ENCODE results near the gene GGT1.
A peak's percentile ranks its signal among the peaks of the same experiment; 100 is the strongest.
"Not testable (repeated sequence)": the region's sequence is repeated elsewhere in the genome, so short reads cannot be mapped to it uniquely, and the experiment has no call there.

GGT1 gene

GRCh38 chr22:24584166-24584790 is 18.7 kb upstream of the GGT1 start:
- no peak for DNase-seq (ENCODE audit: low spot score)

GRCh38 chr22:24584871-24585411 is 18.1 kb upstream of the GGT1 start:
- no peak for DNase-seq (ENCODE audit: low spot score)

- DNase-seq (ENCODE audit: low spot score), result no peak
Observed at GRCh38 chr22:24585461-24585860, 17.5 kb upstream of the GGT1 start.

GRCh38 chr22:24585927-24586546 is 17.0 kb upstream of the GGT1 start:
- no peak for DNase-seq (ENCODE audit: low spot score)

GRCh38 chr22:24587251-24587650 is 15.7 kb upstream of the GGT1 start:
- DNase-seq (ENCODE audit: low spot score), result no peak

- no peak for DNase-seq (ENCODE audit: low spot score)
Observed at GRCh38 chr22:24587948-24588347, 15.0 kb upstream of the GGT1 start.

- DNase-seq (ENCODE audit: low spot score), result no peak
Observed at GRCh38 chr22:24588381-24588756, 14.6 kb upstream of the GGT1 start.

- DNase-seq (ENCODE audit: low spot score), result no peak
Observed at GRCh38 chr22:24588757-24589481, 14.1 kb upstream of the GGT1 start.

- DNase-seq (ENCODE audit: low spot score), result no peak
Observed at GRCh38 chr22:24589518-24590030, 13.4 kb upstream of the GGT1 start.

GRCh38 chr22:24590596-24591173 is 12.3 kb upstream of the GGT1 start:
- no peak for DNase-seq (ENCODE audit: low spot score)

GRCh38 chr22:24591286-24591830 is 11.6 kb upstream of the GGT1 start:
- DNase-seq (ENCODE audit: low spot score), result no peak

- peak; percentile 69 for DNase-seq (ENCODE audit: low spot score)
Observed at GRCh38 chr22:24592058-24592850, 10.7 kb upstream of the GGT1 start.

GRCh38 chr22:24592851-24593558 is 10.0 kb upstream of the GGT1 start, which contains the start of gene LRRC75B:
LRRC75B (minus strand) TSS chr22:24593073; CDS start chr22:24593039, 34 bp downstream.
- DNase-seq (ENCODE audit: low spot score), result peak; percentile 99

GRCh38 chr22:24593559-24593835 is 9.5 kb upstream of the GGT1 start:
- not testable (repeated sequence) for DNase-seq (ENCODE audit: low spot score)

- DNase-seq (ENCODE audit: low spot score), result no peak
Observed at GRCh38 chr22:24593836-24594568, 9.0 kb upstream of the GGT1 start.

- DNase-seq (ENCODE audit: low spot score), result no peak
Observed at GRCh38 chr22:24594569-24595120, 8.3 kb upstream of the GGT1 start.

GRCh38 chr22:24595228-24595627 is 7.8 kb upstream of the GGT1 start:
- DNase-seq (ENCODE audit: low spot score), result no peak

- no peak for DNase-seq (ENCODE audit: low spot score)
Observed at GRCh38 chr22:24595863-24596262, 7.1 kb upstream of the GGT1 start.

GRCh38 chr22:24597076-24597475 is 5.9 kb upstream of the GGT1 start:
- DNase-seq (ENCODE audit: low spot score), result not testable (repeated sequence)

- DNase-seq (ENCODE audit: low spot score), result no peak
Observed at GRCh38 chr22:24599514-24599913, 3.5 kb upstream of the GGT1 start.

All from iPS-NIHi11 (cell line).